PFSK-1 (cell line): Measurements from ENCODE around the gene MED9. TPM values are rescaled to one million over a fixed set of nuclear protein-coding genes. Genes with fewer than 3 reads are reported as not detected.

Experiments
- FOXP2 ChIP-seq: optimal IDR thresholded peaks from 2 replicates; pipeline ENCODE3; 2011; ENCODE audit warnings: borderline replicate concordance, control low read depth, inconsistent platforms; ENCODE audit not compliant: insufficient read depth; ENCODE audit errors: extremely low read length, extremely low read depth
- POLR2AphosphoS5 ChIP-seq: IDR thresholded peaks from 2 replicates; pipeline ENCODE4 v1.6.1; 2012; ENCODE audit warnings: low read depth, mild to moderate bottlenecking, control low read depth, low read length, moderate library complexity
- REST ChIP-seq, 2 experiments: IDR thresholded peaks; 2 replicates each; pipeline versions ENCODE4 v1.6.1 to v1.8.0; 2011 to 2012; ENCODE audit warnings: low read depth in 2 of 2, low read length in 2 of 2, control low read depth in 1 of 2, inconsistent platforms in 1 of 2, mild to moderate bottlenecking in 1 of 2, moderate library complexity in 1 of 2; ENCODE audit not compliant: insufficient read depth in 1 of 2
- SIN3A ChIP-seq: IDR thresholded peaks from 2 replicates; pipeline ENCODE4 v1.6.1; 2012; ENCODE audit warnings: mild to moderate bottlenecking, low read length, moderate library complexity, borderline replicate concordance; ENCODE audit not compliant: insufficient read depth
- TAF1 ChIP-seq: IDR thresholded peaks from 2 replicates; pipeline ENCODE4 v1.6.1; 2012; ENCODE audit warnings: low read length, control low read depth, borderline replicate concordance; ENCODE audit not compliant: insufficient read depth
- polyA plus RNA-seq: library from polyadenylated mRNA; unstranded; fragments of >200 nt; gene quantifications from one replicate; pipeline ENCODE4 v1.2.1, GENCODE V29; 2012; ENCODE audit warnings: low read depth, missing spikeins; ENCODE audit not compliant: insufficient read length

Gene MED9
- 20.9 TPM for polyA plus RNA-seq

- TF ChIP-seq TAF1 (peak; percentile 78; the same call in 1 of the 2 replicates), POLR2AphosphoS5 (peak; percentile 94), SIN3A (peak; percentile 88; the same call in 1 of the 2 replicates), FOXP2 (peak; percentile 98), REST (IDR thresholded peaks at IDR 0.05; ENCODE audit: insufficient read depth in 1 of 2, low read depth in 2 of 2, low read length in 2 of 2) (no peak)
These were observed at the start of gene MED9 for GRCh38 chr17:17476865-17477467. TSS of gene MED9 (plus strand) at chr17:17477000. CDS start at chr17:17477042, 42 bp downstream.

DNA sequence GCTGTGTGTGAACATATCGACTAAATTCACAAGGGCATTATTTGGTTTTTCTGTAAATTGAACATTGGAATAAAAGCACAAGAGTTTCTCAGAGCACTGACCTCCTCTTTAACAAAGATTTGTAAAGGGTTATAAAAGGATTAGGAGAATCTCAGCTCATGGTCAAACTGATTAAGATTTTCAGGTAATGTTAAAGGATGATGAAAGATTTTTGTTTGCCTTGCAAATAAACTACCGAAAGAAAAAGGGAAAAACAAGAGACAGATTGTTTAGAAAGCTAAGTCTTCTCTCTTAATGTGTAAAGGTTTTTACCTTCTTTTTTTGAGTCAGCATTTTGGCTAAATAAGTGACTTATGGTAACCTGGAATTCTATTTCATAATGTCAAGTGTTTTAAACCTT, 47.6 kb upstream of the MED9 start:
- no peak for TF ChIP-seq FOXP2
- TF ChIP-seq SIN3A, result no peak
- TF ChIP-seq POLR2AphosphoS5, result no peak
- no peak for TF ChIP-seq TAF1
- no peak for TF ChIP-seq REST (IDR thresholded peaks at IDR 0.05; ENCODE audit: insufficient read depth in 1 of 2, low read depth in 2 of 2, low read length in 2 of 2)

DNA sequence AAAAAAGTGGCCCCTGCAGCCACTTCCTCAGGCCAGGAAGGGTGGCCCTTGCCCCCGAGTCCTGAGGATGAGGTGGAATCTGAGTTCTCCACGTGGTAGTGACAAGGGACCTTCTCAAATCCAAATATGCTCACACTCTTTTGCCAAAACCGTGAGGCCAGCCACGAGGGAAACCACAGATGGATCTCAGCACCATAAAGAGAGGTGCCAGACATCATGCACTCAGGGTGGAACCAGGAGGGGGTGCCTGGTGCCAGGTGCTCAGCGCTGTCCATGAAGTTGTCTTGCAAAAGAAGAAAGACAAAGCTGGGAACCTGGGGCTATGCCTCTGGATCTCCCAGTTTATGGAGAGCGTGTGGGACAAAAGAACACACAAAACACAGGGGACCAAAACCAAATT, 45.2 kb upstream of the MED9 start:
- TF ChIP-seq REST (IDR thresholded peaks at IDR 0.05; ENCODE audit: insufficient read depth in 1 of 2, low read depth in 2 of 2, low read length in 2 of 2) (no peak), SIN3A (no peak), TAF1 (no peak), POLR2AphosphoS5 (no peak), FOXP2 (no peak)

GRCh38 chr17:17433000-17433703, 43.6 kb upstream of the MED9 start:
- no peak for TF ChIP-seq TAF1
- TF ChIP-seq POLR2AphosphoS5, result no peak
- no peak for TF ChIP-seq SIN3A
- TF ChIP-seq REST (IDR thresholded peaks at IDR 0.05; ENCODE audit: insufficient read depth in 1 of 2, low read depth in 2 of 2, low read length in 2 of 2), result no peak
- TF ChIP-seq FOXP2, result no peak

- TF ChIP-seq FOXP2 (no peak), SIN3A (no peak), TAF1 (no peak), REST (IDR thresholded peaks at IDR 0.05; ENCODE audit: insufficient read depth in 1 of 2, low read depth in 2 of 2, low read length in 2 of 2) (no peak), POLR2AphosphoS5 (no peak)
These were observed 42.3 kb upstream of the MED9 start for GRCh38 chr17:17434477-17434876.
